ENCODE measurements around the gene FAM167B.

DNA sequence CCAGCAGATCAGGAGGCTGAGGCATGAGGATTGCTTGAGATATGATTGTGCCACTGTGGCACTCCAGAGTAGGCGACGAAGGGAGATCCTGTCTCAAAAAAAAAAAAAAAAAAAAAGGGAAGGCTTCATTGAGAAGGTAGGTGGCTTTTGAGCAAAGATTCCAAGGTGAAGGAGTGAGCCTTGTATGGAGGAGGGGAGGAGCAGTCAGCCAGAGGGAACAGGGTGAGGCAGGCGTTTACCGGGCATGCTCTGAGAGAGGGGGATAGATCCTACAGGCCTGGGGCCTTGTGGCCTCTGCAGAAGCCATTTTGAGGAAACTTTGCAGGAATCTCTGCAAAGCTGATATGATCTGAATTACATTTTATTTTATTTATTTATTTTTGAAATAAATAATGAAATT is 39.7 kb downstream of the FAM167B start:
- TF ChIP-seq, protein P1, sequence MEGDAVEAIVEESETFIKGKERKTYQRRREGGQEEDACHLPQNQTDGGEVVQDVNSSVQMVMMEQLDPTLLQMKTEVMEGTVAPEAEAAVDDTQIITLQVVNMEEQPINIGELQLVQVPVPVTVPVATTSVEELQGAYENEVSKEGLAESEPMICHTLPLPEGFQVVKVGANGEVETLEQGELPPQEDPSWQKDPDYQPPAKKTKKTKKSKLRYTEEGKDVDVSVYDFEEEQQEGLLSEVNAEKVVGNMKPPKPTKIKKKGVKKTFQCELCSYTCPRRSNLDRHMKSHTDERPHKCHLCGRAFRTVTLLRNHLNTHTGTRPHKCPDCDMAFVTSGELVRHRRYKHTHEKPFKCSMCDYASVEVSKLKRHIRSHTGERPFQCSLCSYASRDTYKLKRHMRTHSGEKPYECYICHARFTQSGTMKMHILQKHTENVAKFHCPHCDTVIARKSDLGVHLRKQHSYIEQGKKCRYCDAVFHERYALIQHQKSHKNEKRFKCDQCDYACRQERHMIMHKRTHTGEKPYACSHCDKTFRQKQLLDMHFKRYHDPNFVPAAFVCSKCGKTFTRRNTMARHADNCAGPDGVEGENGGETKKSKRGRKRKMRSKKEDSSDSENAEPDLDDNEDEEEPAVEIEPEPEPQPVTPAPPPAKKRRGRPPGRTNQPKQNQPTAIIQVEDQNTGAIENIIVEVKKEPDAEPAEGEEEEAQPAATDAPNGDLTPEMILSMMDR (optimal IDR thresholded peaks at IDR 0.05 in 1 of 3, IDR thresholded peaks at IDR 0.05 in 1 of 3, conservative IDR thresholded peaks at IDR 0.05 in 1 of 3; ENCODE audit: extremely low read depth in 1 of 3, insufficient read depth in 2 of 3, low read length in 3 of 3) = no peak
- no peak for TF ChIP-seq EZH2 (IDR thresholded peaks at IDR 0.05; ENCODE audit: low read length)
